ENCODE measurements around the gene FAM120C.

FAM120C gene

DNA sequence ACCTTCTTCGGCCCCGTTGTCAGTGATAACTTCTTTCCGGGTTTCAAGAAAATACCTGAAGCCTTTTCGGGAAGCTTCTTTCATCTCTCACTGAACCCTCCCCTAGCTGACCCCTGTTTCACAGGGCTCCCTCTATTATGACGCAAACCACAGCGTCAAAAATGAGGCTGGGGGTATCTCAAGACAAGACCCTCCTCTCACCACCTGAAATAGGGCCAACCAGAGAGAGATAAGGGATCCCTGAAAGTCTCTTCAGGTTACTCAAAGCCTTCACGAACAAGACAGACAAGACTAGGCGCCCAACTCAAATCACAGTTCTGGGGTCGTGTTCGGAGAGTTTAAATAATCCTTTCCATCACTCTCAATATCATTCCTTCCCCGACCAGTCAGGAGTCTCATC, 140.0 kb downstream of the FAM120C start:
- no peak for DNase-seq (ENCODE audit: low read depth)

DNA sequence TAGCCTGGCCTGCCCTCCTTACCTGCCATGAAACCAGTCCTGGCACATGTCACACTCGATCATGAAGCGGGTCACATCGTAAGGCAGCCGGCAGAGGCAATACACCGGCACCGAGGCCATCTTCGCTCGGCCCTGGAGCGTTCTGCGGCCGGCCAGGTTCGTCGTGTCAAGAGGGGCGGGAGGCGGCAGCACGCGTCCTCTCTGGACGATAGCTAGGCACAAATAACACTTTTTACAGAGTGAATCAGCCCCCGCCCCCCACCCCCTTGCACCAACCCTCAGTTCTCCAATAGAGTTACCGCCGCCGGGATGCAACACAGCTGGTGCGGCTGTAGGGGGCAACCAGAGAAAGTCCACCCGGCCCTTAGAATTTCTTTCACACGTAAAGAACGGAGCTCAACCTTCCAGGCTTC, 140.4 kb downstream of the FAM120C start:
- no peak for DNase-seq (ENCODE audit: low read depth)

DNA sequence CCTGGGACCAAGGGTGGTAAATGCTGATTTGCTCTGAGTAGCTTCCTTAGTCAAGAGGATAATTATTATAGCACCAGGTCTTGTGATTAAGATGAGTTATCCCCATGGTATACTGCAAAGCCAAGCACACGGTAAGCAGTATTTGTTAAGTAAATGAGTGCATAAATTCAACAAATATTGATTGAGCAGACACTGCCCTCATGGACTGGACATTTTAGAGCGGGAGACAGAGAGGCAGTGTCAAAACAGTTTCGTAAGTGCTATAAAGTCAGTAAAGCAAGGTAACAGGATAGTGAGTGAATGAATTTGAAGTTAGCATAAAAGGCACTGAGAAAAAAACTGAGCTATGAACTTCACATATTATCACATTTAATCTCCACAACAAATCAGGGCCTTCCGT, 152.7 kb downstream of the FAM120C start:
- no peak for DNase-seq (ENCODE audit: low read depth)

DNA sequence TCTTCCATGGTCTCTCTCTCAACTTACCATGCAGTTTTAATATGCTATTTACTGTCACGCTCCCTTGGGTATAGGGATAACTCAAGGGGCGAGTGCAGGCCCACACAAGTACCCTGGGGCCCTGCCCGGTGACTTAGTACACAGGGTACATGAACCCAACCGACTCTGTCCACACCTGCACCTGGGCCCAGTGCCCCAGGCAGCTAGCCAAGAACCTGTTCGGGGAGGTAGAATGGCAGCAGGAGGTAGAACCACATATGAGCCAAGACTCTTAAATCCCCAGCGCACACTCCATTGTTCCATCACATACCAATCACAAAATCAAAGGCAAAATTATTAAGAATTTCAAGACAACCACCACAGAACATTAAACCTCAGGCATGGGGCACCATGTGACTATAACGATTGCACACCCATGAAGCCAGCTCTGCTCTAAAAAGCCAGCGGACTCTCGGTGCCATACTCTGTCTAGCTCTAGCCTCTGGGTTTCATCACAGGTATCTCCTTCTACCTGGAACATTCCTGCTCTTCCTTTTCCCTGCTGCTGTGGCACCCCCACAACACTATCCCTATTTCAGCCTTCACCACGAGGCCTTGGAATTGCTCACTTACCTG, 153.4 kb downstream of the FAM120C start:
- no peak for DNase-seq (ENCODE audit: low read depth)

DNA sequence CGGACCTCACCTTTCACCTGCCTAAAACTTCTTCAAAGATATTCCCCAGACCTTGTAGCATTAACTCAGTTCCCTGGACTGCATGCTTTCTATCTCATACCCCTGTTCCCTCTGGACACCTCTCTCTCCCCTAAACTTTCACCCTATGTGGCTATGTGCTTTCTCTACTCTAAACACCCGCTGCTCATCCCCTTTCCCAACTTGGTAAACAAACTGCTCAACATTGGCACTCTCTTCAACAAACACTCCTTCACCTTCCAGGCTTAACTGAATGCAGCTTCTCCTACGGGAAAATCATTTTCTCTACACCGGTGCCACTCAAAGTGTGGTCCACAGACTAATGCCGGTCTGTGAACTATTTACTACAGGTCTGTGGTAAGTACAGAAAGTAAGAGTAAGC, 158.7 kb downstream of the FAM120C start:
- DNase-seq (ENCODE audit: low read depth): no peak
